Osteocyte (in vitro differentiated cells): Measurements from ENCODE around the gene HIPK2. TPM values are rescaled to one million over a fixed set of nuclear protein-coding genes. Genes with fewer than 3 reads are reported as not detected.

Source experiments
- DNase-seq: peaks from one replicate; pipeline ENCODE4 v3.0.0; 2021; ENCODE audit warnings: mixed read lengths; ENCODE audit not compliant: unreplicated experiment; ENCODE audit errors: extremely low spot score
- H3K27ac Mint-ChIP-seq: one replicate; pipeline ENCODE4 v1.8.0; 2021; ENCODE audit warnings: mild to moderate bottlenecking, mixed read lengths; ENCODE audit not compliant: unreplicated experiment
- H3K27me3 Mint-ChIP-seq: one replicate; pipeline ENCODE4 v1.8.0; 2021; ENCODE audit warnings: mixed read lengths; ENCODE audit not compliant: unreplicated experiment
- H3K36me3 Mint-ChIP-seq: one replicate; pipeline ENCODE4 v1.8.0; 2021; ENCODE audit warnings: mixed read lengths; ENCODE audit not compliant: unreplicated experiment
- H3K4me1 Mint-ChIP-seq: one replicate; pipeline ENCODE4 v1.8.0; 2021; ENCODE audit warnings: mixed read lengths; ENCODE audit not compliant: unreplicated experiment
- H3K4me3 Mint-ChIP-seq: one replicate; pipeline ENCODE4 v1.8.0; 2021; ENCODE audit warnings: mild to moderate bottlenecking, moderate library complexity, mixed read lengths; ENCODE audit not compliant: unreplicated experiment
- H3K9me3 Mint-ChIP-seq: one replicate; pipeline ENCODE4 v1.8.0; 2021; ENCODE audit warnings: mixed read lengths; ENCODE audit not compliant: unreplicated experiment
- CTCF ChIP-seq: fragments of 200-600 bp; sonication (generic); IDR thresholded peaks from 2 replicates; pipeline ENCODE4 v1.5.0; 2021; ENCODE audit warnings: antibody characterized with exemption, mild to moderate bottlenecking, moderate library complexity
- total RNA-seq: library from RNA; stranded (reverse); gene quantifications from 2 replicates; pipeline ENCODE4 v1.2.1, GENCODE V29; 2021

HIPK2 gene
- total RNA-seq, 1 donor from 2014 or later = 90.8 TPM

DNA sequence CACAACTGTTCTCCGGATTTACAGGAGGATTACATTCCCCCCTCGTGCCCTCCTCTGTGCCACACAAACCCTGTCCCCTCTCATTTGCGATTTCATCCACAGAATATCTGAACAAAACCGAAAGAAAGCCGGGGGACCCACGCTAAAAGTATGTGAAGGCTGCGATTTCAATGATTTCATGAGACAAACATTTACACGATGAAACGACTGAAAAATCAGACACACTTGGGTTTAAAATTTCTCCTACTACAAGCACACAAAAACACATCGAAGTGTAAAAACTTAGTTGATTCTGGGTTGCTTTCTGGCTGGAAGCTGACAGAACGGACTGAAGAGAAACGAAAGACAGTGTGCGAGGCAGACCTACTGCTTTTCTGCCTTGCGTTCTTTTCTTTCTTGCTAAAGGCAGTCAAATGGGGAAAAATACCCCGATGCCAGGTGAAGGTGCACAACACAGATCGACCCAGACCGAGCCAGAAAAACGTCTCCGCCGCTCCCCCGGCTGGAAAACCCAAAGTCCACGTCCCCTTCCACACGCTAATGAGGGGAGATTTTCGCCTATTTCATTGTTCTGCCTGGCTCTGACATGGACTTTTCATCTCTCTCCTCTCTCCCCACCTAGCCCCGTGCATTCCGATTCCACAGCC, 1.2 kb downstream of the HIPK2 start:
- Mint-ChIP-seq H3K4me1 (peaks cover 47% of the 10 kb centered on the region), H3K9me3 (no peaks in the 10 kb centered on the region), H3K27ac (peak overlapping the region; percentile 97), H3K4me3 (peak overlapping the region; percentile 98), H3K36me3 (no peaks in the 10 kb centered on the region), H3K27me3 (no peaks in the 10 kb centered on the region)
- DNase-seq = no peak
- TF ChIP-seq CTCF = no peak

DNA sequence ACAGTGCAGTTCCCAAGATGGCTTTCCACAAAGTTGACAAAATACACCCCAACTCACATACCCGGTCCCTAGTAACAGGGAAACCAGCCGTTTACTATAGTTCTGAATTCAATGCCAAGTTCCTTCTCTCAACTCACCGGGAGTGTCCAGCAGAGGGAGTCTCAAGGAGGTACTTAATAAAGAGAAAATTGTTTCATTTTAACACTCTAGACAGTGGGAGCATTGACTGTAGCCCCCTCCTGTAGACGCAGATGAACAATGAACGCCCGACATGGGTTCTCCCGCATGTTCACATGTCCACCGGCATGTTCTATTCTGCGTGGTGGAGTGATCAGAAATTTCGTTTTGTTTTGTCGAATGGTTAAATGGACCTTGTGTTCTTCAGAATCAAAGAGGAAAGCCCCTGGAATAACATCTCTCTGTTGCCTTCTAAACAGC, 1.9 kb downstream of the HIPK2 start:
- no peaks in the 10 kb centered on the region for H3K9me3 Mint-ChIP-seq
- TF ChIP-seq CTCF = peak; percentile 80
- H3K4me1 Mint-ChIP-seq = peaks cover 55% of the 10 kb centered on the region
- DNase-seq = no peak
- no peaks in the 10 kb centered on the region for H3K27me3 Mint-ChIP-seq
- H3K36me3 Mint-ChIP-seq = no peaks in the 10 kb centered on the region
- H3K4me3 Mint-ChIP-seq = peak overlapping the region; percentile 98
- peak overlapping the region; percentile 97 for H3K27ac Mint-ChIP-seq

- Mint-ChIP-seq H3K27ac (peak overlapping the region; percentile 97), H3K4me1 (peaks cover 66% of the 10 kb centered on the region), H3K4me3 (peak overlapping the region; percentile 98), H3K27me3 (no peaks in the 10 kb centered on the region), H3K9me3 (no peaks in the 10 kb centered on the region), H3K36me3 (peaks cover 5% of the 10 kb centered on the region)
- no peak for TF ChIP-seq CTCF
- DNase-seq = no peak
These were observed 3.4 kb downstream of the HIPK2 start for GRCh38 chr7:139774376-139774775.

- H3K27me3 Mint-ChIP-seq = no peaks in the 10 kb centered on the region
- peaks cover 9% of the 10 kb centered on the region for H3K36me3 Mint-ChIP-seq
- no peaks in the 10 kb centered on the region for H3K9me3 Mint-ChIP-seq
- H3K4me3 Mint-ChIP-seq = peak overlapping the region; percentile 23
- TF ChIP-seq CTCF = no peak
- H3K27ac Mint-ChIP-seq = peak overlapping the region; percentile 97
- no peak for DNase-seq
- H3K4me1 Mint-ChIP-seq = peaks cover 71% of the 10 kb centered on the region
These were observed 4.4 kb downstream of the HIPK2 start for GRCh38 chr7:139773371-139773770.

- Mint-ChIP-seq H3K36me3 (peaks cover 9% of the 10 kb centered on the region), H3K27ac (peak overlapping the region; percentile 97), H3K27me3 (no peaks in the 10 kb centered on the region), H3K4me3 (no peak overlapping the region), H3K9me3 (no peaks in the 10 kb centered on the region), H3K4me1 (peaks cover 75% of the 10 kb centered on the region)
- no peak for TF ChIP-seq CTCF
- no peak for DNase-seq
These were observed 4.9 kb downstream of the HIPK2 start for GRCh38 chr7:139772873-139773272.
